SK-N-SH treated with all-trans-retinoic acid at 6 μM for 48 hours (cell line): ENCODE data around the gene DDX11.
"Not testable (repeated sequence)": the region's sequence is repeated elsewhere in the genome, so short reads cannot be mapped to it uniquely, and the experiment has no call there.

Experiments used
- ARNTL ChIP-seq: fragments of 450-650 bp; formaldehyde crosslinking; IDR thresholded peaks from 2 replicates; pipeline ENCODE4 v1.5.0; 2020; ENCODE audit warnings: low read depth, mild to moderate bottlenecking, moderate library complexity, borderline replicate concordance
- CREB5 ChIP-seq: fragments of 250-450 bp; sonication (Bioruptor Pico); IDR thresholded peaks from 2 replicates; pipeline ENCODE4 v1.5.1; 2020; ENCODE audit warnings: low read depth, mild to moderate bottlenecking, moderate library complexity
- GLIS3 ChIP-seq: fragments of 250-450 bp; sonication (Bioruptor Pico); IDR thresholded peaks from 2 replicates; pipeline ENCODE4 v1.5.0; 2020; ENCODE audit warnings: mild to moderate bottlenecking, moderate library complexity
- RARB ChIP-seq: fragments of 250-450 bp; sonication (Bioruptor Pico); IDR thresholded peaks from 2 replicates; pipeline ENCODE4 v1.8.0; 2021; ENCODE audit warnings: mild to moderate bottlenecking, moderate library complexity
- ZFP3 ChIP-seq: fragments of 250-450 bp; sonication (Bioruptor Pico); IDR thresholded peaks from 2 replicates; pipeline ENCODE4 v1.5.0; 2020; ENCODE audit warnings: mild to moderate bottlenecking, moderate library complexity

DNA sequence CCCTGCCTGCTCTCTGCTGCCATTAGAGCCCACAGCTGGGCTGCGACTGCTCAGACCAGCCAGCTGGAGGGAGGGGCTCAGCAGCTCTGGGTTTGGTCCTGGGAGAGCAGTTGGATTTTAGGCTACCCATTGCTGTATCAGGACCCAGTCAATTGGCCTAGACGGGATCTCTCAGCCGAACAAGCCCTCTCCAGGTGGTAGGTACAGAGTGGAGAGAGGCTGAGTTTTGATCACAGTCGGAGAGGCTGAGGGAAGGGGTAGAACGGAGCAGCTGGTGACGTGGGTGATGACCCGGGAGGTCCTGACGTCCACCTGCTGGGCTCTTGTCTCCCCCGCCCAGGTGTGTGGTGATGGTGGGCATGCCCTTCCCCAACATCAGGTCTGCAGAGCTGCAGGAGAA, 28.9 kb downstream of the DDX11 start:
- not testable (repeated sequence) for TF ChIP-seq RARB (CRISPR knock-in tag); ZFP3; CREB5 (CRISPR knock-in tag); ARNTL (CRISPR knock-in tag); GLIS3 (CRISPR knock-in tag)
